Right lobe of liver (tissue), 4 donors: Measurements from ENCODE around the gene REXO4.

ENCODE experiments used
- POLR2A ChIP-seq: fragments of 450-650 bp; IDR thresholded peaks from one replicate; pipeline ENCODE4 v1.6.1; 2017; ENCODE audit warnings: antibody characterized with exemption, mild to moderate bottlenecking
- TF ChIP-seq, protein P1 (sequence below), 4 donors: fragments of 200-600 bp in 3 of 4; fragments of 450-650 bp in 1 of 4; IDR thresholded peaks; one replicate each; pipeline versions ENCODE4 v1.5.1 to v1.8.0; 2016 to 2022; ENCODE audit warnings: antibody characterized with exemption in 4 of 4, mild to moderate bottlenecking in 2 of 4
- donor health status: DM: no; HTN: no; CAD: no.
- donor health status: DM: no; HTN: no; CAD: no.
- donor health status: DM: no; HTN: yes; CAD: no.

DNA sequence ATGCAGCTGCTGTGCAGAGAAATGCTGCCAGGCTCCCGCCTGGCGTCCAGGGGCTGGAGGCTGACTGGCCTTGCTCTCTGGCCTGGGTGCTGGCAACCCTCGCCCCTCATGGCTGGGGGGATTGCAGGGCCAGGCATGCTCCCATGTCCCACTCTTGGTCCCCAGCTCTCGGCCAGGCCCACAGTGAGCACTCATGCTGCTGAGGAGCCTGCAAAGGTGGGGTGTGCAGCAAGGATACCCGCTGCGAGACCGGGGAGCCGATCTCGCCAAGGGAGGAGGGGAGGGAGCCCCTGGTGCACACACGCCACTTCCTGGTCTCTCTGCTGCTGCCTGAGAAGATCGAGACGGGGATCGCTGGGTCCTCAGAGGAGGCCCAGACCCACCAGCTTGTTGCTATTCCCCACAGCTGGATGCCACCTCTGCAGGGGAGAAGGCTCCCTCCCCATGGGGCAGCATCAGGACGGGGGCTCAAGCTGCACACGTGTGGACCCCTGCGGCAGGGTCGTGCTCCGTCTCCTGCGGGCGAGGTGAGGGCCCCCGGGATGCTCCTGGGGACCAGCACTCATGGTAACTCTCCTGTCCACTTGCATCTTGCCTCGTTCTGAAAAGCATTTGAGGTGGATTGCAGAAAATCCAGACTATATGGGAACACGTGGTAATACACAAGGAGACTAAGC is 27.6 kb upstream of the REXO4 start:
- no peak for TF ChIP-seq POLR2A
- TF ChIP-seq, protein P1, sequence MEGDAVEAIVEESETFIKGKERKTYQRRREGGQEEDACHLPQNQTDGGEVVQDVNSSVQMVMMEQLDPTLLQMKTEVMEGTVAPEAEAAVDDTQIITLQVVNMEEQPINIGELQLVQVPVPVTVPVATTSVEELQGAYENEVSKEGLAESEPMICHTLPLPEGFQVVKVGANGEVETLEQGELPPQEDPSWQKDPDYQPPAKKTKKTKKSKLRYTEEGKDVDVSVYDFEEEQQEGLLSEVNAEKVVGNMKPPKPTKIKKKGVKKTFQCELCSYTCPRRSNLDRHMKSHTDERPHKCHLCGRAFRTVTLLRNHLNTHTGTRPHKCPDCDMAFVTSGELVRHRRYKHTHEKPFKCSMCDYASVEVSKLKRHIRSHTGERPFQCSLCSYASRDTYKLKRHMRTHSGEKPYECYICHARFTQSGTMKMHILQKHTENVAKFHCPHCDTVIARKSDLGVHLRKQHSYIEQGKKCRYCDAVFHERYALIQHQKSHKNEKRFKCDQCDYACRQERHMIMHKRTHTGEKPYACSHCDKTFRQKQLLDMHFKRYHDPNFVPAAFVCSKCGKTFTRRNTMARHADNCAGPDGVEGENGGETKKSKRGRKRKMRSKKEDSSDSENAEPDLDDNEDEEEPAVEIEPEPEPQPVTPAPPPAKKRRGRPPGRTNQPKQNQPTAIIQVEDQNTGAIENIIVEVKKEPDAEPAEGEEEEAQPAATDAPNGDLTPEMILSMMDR (IDR thresholded peaks at IDR 0.05), result no peak
